Measurements from ENCODE around the gene ATAD2B. TPM values are rescaled to one million over a fixed set of nuclear protein-coding genes. Genes with fewer than 3 reads are reported as not detected.

ATAD2B gene
- total and polyA plus RNA-seq, 12 donors, result 2.2 to 11.8 (median 8.7) TPM

- no peak for DNase-seq
- peaks cover 0 to 22% (median 4%) of the 10 kb centered on the region in 9 donors for H3K4me1 ChIP-seq
- no peaks in the 10 kb centered on the region for H3K27me3 ChIP-seq
- no peak overlapping the region for H3K27ac ChIP-seq
- intact Hi-C loops (cut with DNase I), result no loop called here
- H3K9me3 ChIP-seq, result no peaks in the 10 kb centered on the region
- peaks cover 0 to 40% (median 0%) of the 10 kb centered on the region in 9 donors for H3K36me3 ChIP-seq
- ATAC-seq, result no peak
- no peak for TF ChIP-seq CTCF (IDR thresholded peaks at IDR 0.05)
- WGBS, 2 donors, result 85 to 92% methylated on average over 5 of the region's 5 CpGs
- H3K4me3 ChIP-seq, result no peak overlapping the region
Measured at GRCh38 chr2:23803264-23803964, 123.5 kb downstream of the ATAD2B start.

- peaks cover 0 to 22% (median 4%) of the 10 kb centered on the region in 9 donors for H3K4me1 ChIP-seq
- no peaks in the 10 kb centered on the region for H3K9me3 ChIP-seq
- no peaks in the 10 kb centered on the region for H3K27me3 ChIP-seq
- H3K36me3 ChIP-seq, result peaks cover 0 to 41% (median 4%) of the 10 kb centered on the region in 9 donors
- DNase-seq (no peak), ATAC-seq (no peak)
- no peak overlapping the region for H3K27ac ChIP-seq
- intact Hi-C loops (cut with DNase I), result no loop called here
- H3K4me3 ChIP-seq, result no peak overlapping the region
- TF ChIP-seq CTCF (IDR thresholded peaks at IDR 0.05), result no peak
- WGBS, 2 donors, result 69 to 79% methylated on average over 1 of the region's 1 CpG
Measured at GRCh38 chr2:23801396-23801795, 125.5 kb downstream of the ATAD2B start.

- ATAC-seq, result no peak
- H3K27ac ChIP-seq, result no peak overlapping the region
- no peaks in the 10 kb centered on the region for H3K27me3 ChIP-seq
- H3K9me3 ChIP-seq, result no peaks in the 10 kb centered on the region
- intact Hi-C loops (cut with DNase I), result no loop called here
- no peak overlapping the region for H3K4me3 ChIP-seq
- no peak for TF ChIP-seq CTCF (IDR thresholded peaks at IDR 0.05)
- 97 to 100% methylated on average over 1 of the region's 1 CpG for WGBS, 2 donors
- no peak for DNase-seq
- H3K4me1 ChIP-seq, result peaks cover 0 to 8% (median 0%) of the 10 kb centered on the region in 9 donors
- peaks cover 0 to 43% (median 4%) of the 10 kb centered on the region in 9 donors for H3K36me3 ChIP-seq
Measured at GRCh38 chr2:23794234-23794633, 132.7 kb downstream of the ATAD2B start.

- intact Hi-C loops (cut with DNase I), result no loop called here
- WGBS, 2 donors, result 84 to 93% methylated on average over 2 of the region's 2 CpGs
- H3K36me3 ChIP-seq, result peaks cover 0 to 36% (median 4%) of the 10 kb centered on the region in 9 donors
- DNase-seq (no peak), ATAC-seq (no peak)
- no peaks in the 10 kb centered on the region for H3K9me3 ChIP-seq
- H3K4me3 ChIP-seq, result no peak overlapping the region
- no peak overlapping the region for H3K27ac ChIP-seq
- H3K27me3 ChIP-seq, result no peaks in the 10 kb centered on the region
- no peak for TF ChIP-seq CTCF (IDR thresholded peaks at IDR 0.05)
- H3K4me1 ChIP-seq, result peaks cover 0 to 8% (median 0%) of the 10 kb centered on the region in 9 donors
Measured at GRCh38 chr2:23793476-23793875, 133.4 kb downstream of the ATAD2B start.
